AG09309 (cell line): ENCODE results near the gene RRBP1.
A peak's percentile ranks its signal among the peaks of the same experiment; 100 is the strongest.

Experiments used
- DNase-seq: peaks from one replicate; pipeline ENCODE4 v3.0.0-alpha.2; 2010; ENCODE audit warnings: low read depth
- H3K4me3 ChIP-seq: 2 replicates; pipeline ENCODE4 v1.5.1; 2011; ENCODE audit warnings: mild to moderate bottlenecking, low read depth, low read length, moderate library complexity; ENCODE audit not compliant: control insufficient read depth
- CTCF ChIP-seq: IDR thresholded peaks from 2 replicates; pipeline ENCODE4 v1.5.1; 2011; ENCODE audit warnings: mild to moderate bottlenecking, low read depth, low read length, inconsistent platforms; ENCODE audit not compliant: insufficient read depth, control insufficient read depth; ENCODE audit errors: missing control alignments

Gene RRBP1

GRCh38 chr20:17657079-17657825 is 24.8 kb downstream of the RRBP1 start:
- no peak for TF ChIP-seq CTCF
- no peak for DNase-seq
- H3K4me3 ChIP-seq = no peak overlapping the region

GRCh38 chr20:17655865-17656479 is 26.1 kb downstream of the RRBP1 start:
- TF ChIP-seq CTCF = no peak
- DNase-seq = no peak

GRCh38 chr20:17655286-17655651 is 26.8 kb downstream of the RRBP1 start:
- no peak overlapping the region for H3K4me3 ChIP-seq
- TF ChIP-seq CTCF = no peak
- no peak for DNase-seq

More at GRCh38 chr20:17655865-17656479, 26.1 kb downstream of the RRBP1 start:
- no peak overlapping the region for H3K4me3 ChIP-seq

GRCh38 chr20:17654649-17655285 is 27.3 kb downstream of the RRBP1 start:
- no peak overlapping the region for H3K4me3 ChIP-seq
- DNase-seq = no peak
- peak; percentile 71 for TF ChIP-seq CTCF

- no peak overlapping the region for H3K4me3 ChIP-seq
- no peak for DNase-seq
- no peak for TF ChIP-seq CTCF
These were observed 28.0 kb downstream of the RRBP1 start for GRCh38 chr20:17653835-17654648.

- H3K4me3 ChIP-seq = no peak overlapping the region
- no peak for TF ChIP-seq CTCF
- no peak for DNase-seq
These were observed 29.6 kb downstream of the RRBP1 start for GRCh38 chr20:17652411-17652810.
